HEK293 (cell line): Measurements from ENCODE around the gene EBI3.
A peak's percentile ranks its signal among the peaks of the same experiment; 100 is the strongest.

Experiments
- CTCF ChIA-PET: fragments of 350-600 bp; formaldehyde crosslinking; extraction: SDS; loops from one replicate; lab custom pipeline; 2021; ENCODE audit warnings: antibody characterized with exemption; lab: Yijun Ruan, JAX
- POLR2A ChIA-PET: fragments of 300-600 bp; formaldehyde crosslinking; extraction: SDS; loops from one replicate; lab custom pipeline; 2020; ENCODE audit warnings: antibody characterized with exemption, inconsistent platforms; lab: Yijun Ruan, JAX
- H3K27ac ChIP-seq: fragments of 200-500 bp; sonication (Bioruptor generic); 2 replicates; pipeline ENCODE4 v1.5.1; 2014; ENCODE audit warnings: low read depth, low read length, control low read depth, inconsistent platforms; ENCODE audit errors: extremely low read depth
- H3K36me3 ChIP-seq, 2 experiments: fragments of 200-500 bp in 1 of 2; sonication (Bioruptor generic) in 1 of 2; 1 replicate in 1 of 2; 2 replicates in 1 of 2; pipeline ENCODE4 v1.5.1; 2014 to 2017; ENCODE audit warnings: inconsistent platforms in 2 of 2, low read length in 2 of 2; ENCODE audit not compliant: control insufficient read depth in 2 of 2, insufficient read depth in 1 of 2
- H3K4me1 ChIP-seq: fragments of 200-500 bp; sonication (Bioruptor generic); 2 replicates; pipeline ENCODE4 v1.5.1; 2014; ENCODE audit warnings: mild to moderate bottlenecking, low read length, inconsistent platforms; ENCODE audit not compliant: control insufficient read depth, insufficient read depth
- H3K4me3 ChIP-seq: 2 replicates; pipeline ENCODE4 v1.5.1; 2011; ENCODE audit warnings: low read depth, mild to moderate bottlenecking, control low read depth, low read length, moderate library complexity
- H3K9me3 ChIP-seq: fragments of 200-500 bp; sonication (Bioruptor generic); 2 replicates; pipeline ENCODE4 v1.5.1; 2014; ENCODE audit warnings: low read depth, low read length, inconsistent platforms; ENCODE audit not compliant: control insufficient read depth, insufficient read depth
- GLI2 ChIP-seq: fragments of 450-650 bp; formaldehyde crosslinking; IDR thresholded peaks from 2 replicates; pipeline ENCODE4; 2017; ENCODE audit warnings: missing biosample characterization, missing genetic modification characterization, low read depth, borderline replicate concordance
- GLI4 ChIP-seq: fragments of 450-650 bp; formaldehyde crosslinking; IDR thresholded peaks from 2 replicates; pipeline ENCODE4 v1.5.1; 2016; ENCODE audit warnings: missing biosample characterization, missing genetic modification characterization
- KLF16 ChIP-seq: fragments of 450-650 bp; formaldehyde crosslinking; IDR thresholded peaks from 2 replicates; pipeline ENCODE4 v1.5.1; 2017; ENCODE audit warnings: missing biosample characterization, missing genetic modification characterization
- MEIS1 ChIP-seq: sonication (generic); formaldehyde crosslinking; IDR thresholded peaks from 2 replicates; pipeline ENCODE4 v1.8.1; 2022; ENCODE audit warnings: missing genetic modification reagents, mild to moderate bottlenecking, borderline replicate concordance
- SCRT2 ChIP-seq: fragments of 450-650 bp; formaldehyde crosslinking; IDR thresholded peaks from 2 replicates; pipeline ENCODE4 v1.5.1; 2016; ENCODE audit warnings: missing biosample characterization, missing genetic modification characterization
- ZIC2 ChIP-seq: fragments of 450-650 bp; formaldehyde crosslinking; IDR thresholded peaks from 2 replicates; pipeline ENCODE4 v1.5.1; 2016; ENCODE audit warnings: missing biosample characterization, missing genetic modification characterization
- ZNF138 ChIP-seq: fragments of 450-650 bp; formaldehyde crosslinking; IDR thresholded peaks from 2 replicates; pipeline ENCODE4 v1.5.1; 2016; ENCODE audit warnings: missing biosample characterization, missing genetic modification characterization, borderline replicate concordance
- ZNF2 ChIP-seq: fragments of 450-650 bp; formaldehyde crosslinking; IDR thresholded peaks from 2 replicates; pipeline ENCODE4 v1.5.1; 2016; ENCODE audit warnings: missing biosample characterization, missing genetic modification characterization
- ZNF221 ChIP-seq: fragments of 450-650 bp; formaldehyde crosslinking; IDR thresholded peaks from 2 replicates; pipeline ENCODE4 v1.5.1; 2017; ENCODE audit warnings: missing biosample characterization, missing genetic modification characterization, borderline replicate concordance
- ZNF324 ChIP-seq: fragments of 450-650 bp; formaldehyde crosslinking; IDR thresholded peaks from 2 replicates; pipeline ENCODE4 v1.5.1; 2016; ENCODE audit warnings: missing biosample characterization, missing genetic modification characterization
- ZNF404 ChIP-seq: fragments of 450-650 bp; formaldehyde crosslinking; IDR thresholded peaks from 2 replicates; pipeline ENCODE4 v1.5.1; 2017; ENCODE audit warnings: missing biosample characterization, missing genetic modification characterization
- ZNF473 ChIP-seq: fragments of 450-650 bp; formaldehyde crosslinking; IDR thresholded peaks from 2 replicates; pipeline ENCODE4 v1.5.1; 2017; ENCODE audit warnings: missing biosample characterization, missing genetic modification characterization
- ZNF514 ChIP-seq: fragments of 450-650 bp; formaldehyde crosslinking; IDR thresholded peaks from 2 replicates; pipeline ENCODE4 v1.5.1; 2016; ENCODE audit warnings: missing biosample characterization, missing genetic modification characterization
- ZNF555 ChIP-seq: fragments of 450-650 bp; formaldehyde crosslinking; conservative IDR thresholded peaks from 2 replicates; pipeline ENCODE4 v1.5.1; 2017; ENCODE audit warnings: missing biosample characterization, mild to moderate bottlenecking, missing genetic modification characterization, inconsistent platforms
- ZNF558 ChIP-seq: fragments of 450-650 bp; formaldehyde crosslinking; IDR thresholded peaks from 2 replicates; pipeline ENCODE4 v1.5.1; 2016; ENCODE audit warnings: missing biosample characterization, missing genetic modification characterization
- ZNF560 ChIP-seq: fragments of 450-650 bp; formaldehyde crosslinking; IDR thresholded peaks from 2 replicates; pipeline ENCODE4 v1.5.1; 2017; ENCODE audit warnings: missing biosample characterization, missing genetic modification characterization, borderline replicate concordance
- ZNF600 ChIP-seq: fragments of 450-650 bp; formaldehyde crosslinking; IDR thresholded peaks from 2 replicates; pipeline ENCODE4 v1.5.1; 2016; ENCODE audit warnings: missing biosample characterization, missing genetic modification characterization
- ZNF660 ChIP-seq: fragments of 450-650 bp; IDR thresholded peaks from 2 replicates; pipeline ENCODE4 v1.5.1; 2018; ENCODE audit warnings: missing biosample characterization, mild to moderate bottlenecking, missing genetic modification characterization
- ZNF664 ChIP-seq: fragments of 450-650 bp; formaldehyde crosslinking; IDR thresholded peaks from 2 replicates; pipeline ENCODE4 v1.5.1; 2016; ENCODE audit warnings: missing biosample characterization, missing genetic modification characterization
- ZNF830 ChIP-seq: fragments of 450-650 bp; IDR thresholded peaks from 2 replicates; pipeline ENCODE4 v1.5.0; 2018; ENCODE audit warnings: missing biosample characterization, missing genetic modification characterization, low read depth, mild to moderate bottlenecking, moderate library complexity
- ZNF837 ChIP-seq: fragments of 450-650 bp; formaldehyde crosslinking; IDR thresholded peaks from 2 replicates; pipeline ENCODE4 v1.5.1; 2016; ENCODE audit warnings: missing biosample characterization, missing genetic modification characterization
- TF ChIP-seq, protein P1 (sequence below): fragments of 450-650 bp; formaldehyde crosslinking; IDR thresholded peaks from 2 replicates; pipeline ENCODE4 v1.5.1; 2017; ENCODE audit warnings: missing biosample characterization, missing genetic modification characterization
- TF ChIP-seq, protein P2 (sequence below): fragments of 450-650 bp; formaldehyde crosslinking; IDR thresholded peaks from 2 replicates; pipeline ENCODE4 v1.5.1; 2016; ENCODE audit warnings: missing biosample characterization, missing genetic modification characterization
- TF ChIP-seq, protein P3 (sequence below): fragments of 450-650 bp; formaldehyde crosslinking; IDR thresholded peaks from 2 replicates; pipeline ENCODE4 v1.5.1; 2017; ENCODE audit warnings: missing biosample characterization, missing genetic modification characterization
- TF ChIP-seq, protein P4 (sequence below): fragments of 450-650 bp; formaldehyde crosslinking; IDR thresholded peaks from 2 replicates; pipeline ENCODE4 v1.5.1; 2016; ENCODE audit warnings: missing biosample characterization, missing genetic modification characterization
- TF ChIP-seq, protein P5 (sequence below): IDR thresholded peaks from 2 replicates; pipeline ENCODE4 v1.6.1; 2011; ENCODE audit warnings: mild to moderate bottlenecking, low read depth, low read length, borderline replicate concordance
- TF ChIP-seq, protein P6 (sequence below): fragments of 450-650 bp; formaldehyde crosslinking; optimal IDR thresholded peaks from 2 replicates; pipeline ENCODE3; 2016; ENCODE audit warnings: missing biosample characterization, mild to moderate bottlenecking, missing genetic modification characterization

Gene EBI3

DNA sequence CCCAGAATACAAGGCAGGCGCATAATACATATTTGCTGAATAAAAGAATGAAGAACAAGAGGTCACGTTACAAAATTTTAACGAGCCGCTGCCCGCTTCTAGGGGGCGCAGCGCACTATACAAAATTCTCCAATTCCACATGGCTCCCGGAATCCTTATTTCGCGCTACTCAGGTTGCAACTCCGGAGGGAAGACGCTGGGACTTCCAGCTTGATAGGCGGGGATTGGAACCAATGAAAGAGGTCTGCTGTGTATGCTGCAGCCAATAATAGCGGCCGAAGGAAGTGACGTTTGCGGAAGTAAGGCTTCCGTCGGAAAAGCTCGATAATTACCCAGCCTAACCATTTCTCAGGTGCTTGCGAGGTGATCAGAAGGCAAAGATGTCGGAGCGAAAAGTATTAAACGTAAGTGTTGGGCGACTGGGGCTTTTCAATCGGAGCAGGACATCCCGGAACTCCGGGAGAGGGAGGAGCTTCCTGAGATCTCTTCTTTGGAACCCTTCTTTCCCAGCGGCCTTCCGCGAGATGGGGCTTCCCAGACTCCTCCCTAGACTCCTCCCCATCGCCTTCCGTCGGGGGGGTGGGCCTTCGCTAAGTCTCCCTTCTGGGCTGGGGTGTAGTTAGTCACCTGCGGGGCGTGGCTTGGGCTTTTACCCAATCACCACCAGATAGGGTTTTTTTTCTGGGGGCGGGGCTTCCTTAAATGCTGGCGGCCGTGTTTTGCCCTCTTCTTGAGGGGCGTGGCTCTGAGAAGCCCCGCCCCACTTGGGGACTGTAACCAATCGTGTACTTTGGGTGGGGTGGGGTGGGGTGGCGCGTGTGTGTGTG is 17.7 kb downstream of the EBI3 start, which contains the start of gene YJU2:
YJU2 (plus strand) TSS at position 314 of the 827 bp plus-strand sequence; CDS start at position 381, 67 bp downstream.
- H3K27ac ChIP-seq = peak within 1 kb of the TSS; percentile 54
- peaks cover 10 to 31% of the 10 kb centered on the region in 2 experiments; a peak in 2 of 3 replicates for H3K36me3 ChIP-seq
- ChIA-PET POLR2A (interaction anchor here (0.6 to 1.3 kb wide), 4 partner anchors 8 to 288 kb away, joined by 3 to 14 read pairs (median 4); partner anchors contain the start of genes MPND and PLIN5), CTCF (interaction anchor here (0.6 to 1.3 kb wide), 7 partner anchors 13 to 154 kb away, joined by 3 to 13 read pairs (median 4); partner anchors contain the start of gene SH3GL1)
- H3K4me3 ChIP-seq = peak within 1 kb of the TSS; percentile 83
- no peaks in the 10 kb centered on the region; the same call in 1 of the 2 replicates for H3K4me1 ChIP-seq
- H3K9me3 ChIP-seq = no peaks in the 10 kb centered on the region
- TF ChIP-seq, protein P1, sequence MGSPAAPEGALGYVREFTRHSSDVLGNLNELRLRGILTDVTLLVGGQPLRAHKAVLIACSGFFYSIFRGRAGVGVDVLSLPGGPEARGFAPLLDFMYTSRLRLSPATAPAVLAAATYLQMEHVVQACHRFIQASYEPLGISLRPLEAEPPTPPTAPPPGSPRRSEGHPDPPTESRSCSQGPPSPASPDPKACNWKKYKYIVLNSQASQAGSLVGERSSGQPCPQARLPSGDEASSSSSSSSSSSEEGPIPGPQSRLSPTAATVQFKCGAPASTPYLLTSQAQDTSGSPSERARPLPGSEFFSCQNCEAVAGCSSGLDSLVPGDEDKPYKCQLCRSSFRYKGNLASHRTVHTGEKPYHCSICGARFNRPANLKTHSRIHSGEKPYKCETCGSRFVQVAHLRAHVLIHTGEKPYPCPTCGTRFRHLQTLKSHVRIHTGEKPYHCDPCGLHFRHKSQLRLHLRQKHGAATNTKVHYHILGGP (tag by site-specific recombination) = no peak
- TF ChIP-seq ZNF558 (tag by site-specific recombination) = peak; percentile 78; the same call in 1 of the 2 replicates
- no peak for TF ChIP-seq ZNF514 (tag by site-specific recombination)
- peak; percentile 76 for TF ChIP-seq ZNF324 (tag by site-specific recombination)
- no peak for TF ChIP-seq ZIC2 (tag by site-specific recombination)
- TF ChIP-seq, protein P2, sequence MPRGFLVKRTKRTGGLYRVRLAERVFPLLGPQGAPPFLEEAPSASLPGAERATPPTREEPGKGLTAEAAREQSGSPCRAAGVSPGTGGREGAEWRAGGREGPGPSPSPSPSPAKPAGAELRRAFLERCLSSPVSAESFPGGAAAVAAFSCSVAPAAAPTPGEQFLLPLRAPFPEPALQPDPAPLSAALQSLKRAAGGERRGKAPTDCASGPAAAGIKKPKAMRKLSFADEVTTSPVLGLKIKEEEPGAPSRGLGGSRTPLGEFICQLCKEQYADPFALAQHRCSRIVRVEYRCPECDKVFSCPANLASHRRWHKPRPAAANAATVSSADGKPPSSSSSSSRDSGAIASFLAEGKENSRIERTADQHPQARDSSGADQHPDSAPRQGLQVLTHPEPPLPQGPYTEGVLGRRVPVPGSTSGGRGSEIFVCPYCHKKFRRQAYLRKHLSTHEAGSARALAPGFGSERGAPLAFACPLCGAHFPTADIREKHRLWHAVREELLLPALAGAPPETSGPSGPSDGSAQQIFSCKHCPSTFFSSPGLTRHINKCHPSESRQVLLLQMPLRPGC (tag by site-specific recombination) = peak; percentile 86
- TF ChIP-seq, protein P3, sequence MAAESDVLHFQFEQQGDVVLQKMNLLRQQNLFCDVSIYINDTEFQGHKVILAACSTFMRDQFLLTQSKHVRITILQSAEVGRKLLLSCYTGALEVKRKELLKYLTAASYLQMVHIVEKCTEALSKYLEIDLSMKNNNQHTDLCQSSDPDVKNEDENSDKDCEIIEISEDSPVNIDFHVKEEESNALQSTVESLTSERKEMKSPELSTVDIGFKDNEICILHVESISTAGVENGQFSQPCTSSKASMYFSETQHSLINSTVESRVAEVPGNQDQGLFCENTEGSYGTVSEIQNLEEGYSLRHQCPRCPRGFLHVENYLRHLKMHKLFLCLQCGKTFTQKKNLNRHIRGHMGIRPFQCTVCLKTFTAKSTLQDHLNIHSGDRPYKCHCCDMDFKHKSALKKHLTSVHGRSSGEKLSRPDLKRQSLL = peak; percentile 69; the same call in 1 of the 2 replicates
- no peak for TF ChIP-seq ZNF138 (tag by site-specific recombination)
- no peak for TF ChIP-seq SCRT2 (tag by site-specific recombination)
- TF ChIP-seq ZNF2 (tag by site-specific recombination) = peak; percentile 97
- no peak for TF ChIP-seq GLI2 (tag by site-specific recombination)
- no peak for TF ChIP-seq ZNF404 (tag by site-specific recombination)
- peak; percentile 98 for TF ChIP-seq ZNF660 (tag by site-specific recombination)
- TF ChIP-seq ZNF473 (tag by site-specific recombination) = no peak
- TF ChIP-seq GLI4 (tag by site-specific recombination) = no peak
- no peak for TF ChIP-seq ZNF600 (tag by site-specific recombination)
- no peak for TF ChIP-seq ZNF837 (tag by site-specific recombination)
- TF ChIP-seq, protein P4, sequence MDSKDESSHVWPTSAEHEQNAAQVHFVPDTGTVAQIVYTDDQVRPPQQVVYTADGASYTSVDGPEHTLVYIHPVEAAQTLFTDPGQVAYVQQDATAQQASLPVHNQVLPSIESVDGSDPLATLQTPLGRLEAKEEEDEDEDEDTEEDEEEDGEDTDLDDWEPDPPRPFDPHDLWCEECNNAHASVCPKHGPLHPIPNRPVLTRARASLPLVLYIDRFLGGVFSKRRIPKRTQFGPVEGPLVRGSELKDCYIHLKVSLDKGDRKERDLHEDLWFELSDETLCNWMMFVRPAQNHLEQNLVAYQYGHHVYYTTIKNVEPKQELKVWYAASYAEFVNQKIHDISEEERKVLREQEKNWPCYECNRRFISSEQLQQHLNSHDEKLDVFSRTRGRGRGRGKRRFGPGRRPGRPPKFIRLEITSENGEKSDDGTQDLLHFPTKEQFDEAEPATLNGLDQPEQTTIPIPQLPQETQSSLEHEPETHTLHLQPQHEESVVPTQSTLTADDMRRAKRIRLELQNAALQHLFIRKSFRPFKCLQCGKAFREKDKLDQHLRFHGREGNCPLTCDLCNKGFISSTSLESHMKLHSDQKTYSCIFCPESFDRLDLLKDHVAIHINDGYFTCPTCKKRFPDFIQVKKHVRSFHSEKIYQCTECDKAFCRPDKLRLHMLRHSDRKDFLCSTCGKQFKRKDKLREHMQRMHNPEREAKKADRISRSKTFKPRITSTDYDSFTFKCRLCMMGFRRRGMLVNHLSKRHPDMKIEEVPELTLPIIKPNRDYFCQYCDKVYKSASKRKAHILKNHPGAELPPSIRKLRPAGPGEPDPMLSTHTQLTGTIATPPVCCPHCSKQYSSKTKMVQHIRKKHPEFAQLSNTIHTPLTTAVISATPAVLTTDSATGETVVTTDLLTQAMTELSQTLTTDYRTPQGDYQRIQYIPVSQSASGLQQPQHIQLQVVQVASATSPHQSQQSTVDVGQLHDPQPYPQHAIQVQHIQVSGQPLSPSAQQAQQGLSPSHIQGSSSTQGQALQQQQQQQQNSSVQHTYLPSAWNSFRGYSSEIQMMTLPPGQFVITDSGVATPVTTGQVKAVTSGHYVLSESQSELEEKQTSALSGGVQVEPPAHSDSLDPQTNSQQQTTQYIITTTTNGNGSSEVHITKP (tag by site-specific recombination) = peak; percentile 97
- no peak for TF ChIP-seq ZNF560 (tag by site-specific recombination)
- no peak for TF ChIP-seq ZNF221 (tag by site-specific recombination)
- peak; percentile 69 for TF ChIP-seq ZNF664 (tag by site-specific recombination)
- TF ChIP-seq, protein P5, sequence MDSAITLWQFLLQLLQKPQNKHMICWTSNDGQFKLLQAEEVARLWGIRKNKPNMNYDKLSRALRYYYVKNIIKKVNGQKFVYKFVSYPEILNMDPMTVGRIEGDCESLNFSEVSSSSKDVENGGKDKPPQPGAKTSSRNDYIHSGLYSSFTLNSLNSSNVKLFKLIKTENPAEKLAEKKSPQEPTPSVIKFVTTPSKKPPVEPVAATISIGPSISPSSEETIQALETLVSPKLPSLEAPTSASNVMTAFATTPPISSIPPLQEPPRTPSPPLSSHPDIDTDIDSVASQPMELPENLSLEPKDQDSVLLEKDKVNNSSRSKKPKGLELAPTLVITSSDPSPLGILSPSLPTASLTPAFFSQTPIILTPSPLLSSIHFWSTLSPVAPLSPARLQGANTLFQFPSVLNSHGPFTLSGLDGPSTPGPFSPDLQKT = no peak
- peak; percentile 96 for TF ChIP-seq KLF16
- TF ChIP-seq ZNF555 (tag by site-specific recombination) = no peak
- TF ChIP-seq ZNF830 (tag by site-specific recombination) = no peak
- TF ChIP-seq, protein P6, sequence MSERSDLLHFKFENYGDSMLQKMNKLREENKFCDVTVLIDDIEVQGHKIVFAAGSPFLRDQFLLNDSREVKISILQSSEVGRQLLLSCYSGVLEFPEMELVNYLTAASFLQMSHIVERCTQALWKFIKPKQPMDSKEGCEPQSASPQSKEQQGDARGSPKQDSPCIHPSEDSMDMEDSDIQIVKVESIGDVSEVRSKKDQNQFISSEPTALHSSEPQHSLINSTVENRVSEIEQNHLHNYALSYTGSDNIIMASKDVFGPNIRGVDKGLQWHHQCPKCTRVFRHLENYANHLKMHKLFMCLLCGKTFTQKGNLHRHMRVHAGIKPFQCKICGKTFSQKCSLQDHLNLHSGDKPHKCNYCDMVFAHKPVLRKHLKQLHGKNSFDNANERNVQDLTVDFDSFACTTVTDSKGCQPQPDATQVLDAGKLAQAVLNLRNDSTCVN (tag by site-specific recombination) = no peak
- no peak for TF ChIP-seq MEIS1
